Measurements from ENCODE around the gene HRC.
"Not testable (repeated sequence)": the region's sequence is repeated elsewhere in the genome, so short reads cannot be mapped to it uniquely, and the experiment has no call there.

The HRC gene

GRCh38 chr19:49155005-49155819 lies at the start of gene HRC:
Gene HRC, minus strand, starts transcription at chr19:49155396. Its CDS starts 159 bp downstream, at chr19:49155237.
- no peak for DNase-seq

- no peak for DNase-seq
These were observed 45.8 kb upstream of the HRC start for GRCh38 chr19:49201042-49201441.

- no peak for DNase-seq
These were observed 45.2 kb upstream of the HRC start for GRCh38 chr19:49200238-49200862.

GRCh38 chr19:49196527-49197240 lies 41.5 kb upstream of the HRC start:
- DNase-seq, result no peak

- DNase-seq, result no peak
These were observed 39.2 kb upstream of the HRC start for GRCh38 chr19:49194408-49194807.

- no peak for DNase-seq
These were observed 38.7 kb upstream of the HRC start for GRCh38 chr19:49193822-49194394.

GRCh38 chr19:49190781-49191180 lies 35.6 kb upstream of the HRC start:
- no peak for DNase-seq

- DNase-seq, result no peak
These were observed 34.1 kb upstream of the HRC start for GRCh38 chr19:49189259-49189658.

- no peak for DNase-seq
These were observed 33.5 kb upstream of the HRC start for GRCh38 chr19:49188626-49189200.

GRCh38 chr19:49186108-49186507 lies 30.9 kb upstream of the HRC start:
- no peak for DNase-seq

GRCh38 chr19:49182848-49183375 lies 27.7 kb upstream of the HRC start:
- DNase-seq, result no peak

- DNase-seq, result not testable (repeated sequence)
These were observed 27.0 kb upstream of the HRC start for GRCh38 chr19:49182010-49182847.

- DNase-seq, result no peak
These were observed 25.5 kb upstream of the HRC start for GRCh38 chr19:49180659-49181058.

- DNase-seq, result no peak
These were observed 18.0 kb upstream of the HRC start for GRCh38 chr19:49173198-49173597.

GRCh38 chr19:49168421-49168820 lies 13.2 kb upstream of the HRC start:
- no peak for DNase-seq

- DNase-seq, result no peak
These were observed 12.7 kb upstream of the HRC start for GRCh38 chr19:49167857-49168409.

GRCh38 chr19:49165865-49166301 lies 10.7 kb upstream of the HRC start:
- no peak for DNase-seq

- no peak for DNase-seq
These were observed 10.0 kb upstream of the HRC start for GRCh38 chr19:49165111-49165750.

- DNase-seq, result no peak
These were observed 6.8 kb upstream of the HRC start for GRCh38 chr19:49161987-49162386.

- no peak for DNase-seq
These were observed 5.4 kb upstream of the HRC start for GRCh38 chr19:49160450-49161189.

Measured in NCI-H1694 (cell line).